Measurements from ENCODE around the gene PRKG1.
"Not testable (repeated sequence)": the region's sequence is repeated elsewhere in the genome, so short reads cannot be mapped to it uniquely, and the experiment has no call there.

Gene PRKG1

DNA sequence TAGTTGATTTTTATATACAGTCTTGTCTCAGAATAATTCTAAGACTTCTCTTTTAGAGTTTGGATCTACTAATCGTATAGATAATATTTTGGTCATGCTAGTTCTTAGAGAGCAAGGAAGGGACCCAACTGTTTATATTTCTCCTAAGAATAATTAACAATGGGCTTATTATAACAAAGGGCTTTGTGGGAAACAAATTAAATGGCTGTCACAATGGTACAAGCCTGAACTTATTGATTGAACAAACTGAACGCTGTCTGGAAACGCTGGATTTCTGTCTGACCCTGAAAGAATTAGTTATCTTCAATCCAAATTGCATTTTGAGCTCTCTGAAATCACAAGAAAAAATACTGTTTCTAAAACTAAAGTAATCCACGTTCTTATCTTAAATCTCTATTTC lies 568.3 kb downstream of the PRKG1 start:
- no peak for DNase-seq (ENCODE audit: low read depth, low spot score)

DNA sequence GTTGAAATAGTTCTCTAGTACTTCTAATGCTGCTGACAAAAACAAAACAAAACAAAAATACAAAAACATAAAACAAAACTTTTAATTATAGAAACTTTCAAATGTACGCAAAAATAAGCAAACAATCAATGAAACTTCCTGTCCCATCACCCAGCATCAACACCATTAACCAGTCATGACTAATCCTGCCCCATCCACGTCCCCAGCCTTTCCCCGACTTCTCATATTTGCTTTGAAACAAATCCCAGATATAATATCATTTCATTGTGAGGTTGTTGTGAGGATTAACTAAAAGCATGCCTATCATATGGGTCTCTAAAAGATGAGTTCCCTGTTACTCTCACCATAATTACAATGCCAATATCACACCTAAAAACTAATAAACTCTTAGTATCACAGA lies 569.4 kb downstream of the PRKG1 start:
- no peak for DNase-seq (ENCODE audit: low read depth, low spot score)

DNA sequence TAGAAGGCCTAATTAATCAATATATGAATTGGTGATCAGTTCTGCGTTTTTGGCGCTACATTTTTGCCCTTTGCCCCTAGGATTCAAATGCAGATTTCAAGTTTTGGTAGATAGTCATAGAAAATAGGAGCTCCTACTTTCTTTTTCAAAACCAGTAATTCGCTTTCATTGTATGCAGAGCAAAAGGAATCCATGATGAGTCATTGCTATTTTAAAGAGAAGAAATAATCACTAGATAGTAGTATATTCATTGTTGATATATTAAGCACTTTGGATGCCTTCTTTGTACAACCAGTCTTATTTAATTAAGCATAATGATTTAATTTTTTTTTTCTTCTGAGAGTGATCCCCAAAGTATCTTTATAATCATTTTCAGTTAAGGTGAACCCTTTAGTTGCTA lies 574.8 kb downstream of the PRKG1 start:
- DNase-seq (ENCODE audit: low read depth, low spot score): no peak

DNA sequence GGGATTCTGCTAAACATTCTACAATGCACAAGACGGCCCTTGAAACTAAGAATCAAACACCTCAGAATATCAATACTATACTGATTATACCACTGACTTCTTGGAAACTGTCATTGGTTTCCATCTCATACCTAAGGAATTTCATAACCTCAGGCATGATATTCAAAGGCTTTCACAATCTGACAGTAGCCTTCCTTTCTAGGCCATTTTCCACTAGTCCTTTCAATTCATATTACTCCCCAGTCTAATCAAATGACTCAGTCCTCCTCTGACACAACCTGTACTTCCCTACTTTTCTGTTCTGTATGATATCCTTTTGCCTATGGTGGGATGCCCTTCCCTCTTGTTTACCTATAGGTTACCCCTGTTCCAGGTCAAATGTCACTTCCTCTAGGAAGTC lies 576.8 kb downstream of the PRKG1 start:
- no peak for DNase-seq (ENCODE audit: low read depth, low spot score)

DNA sequence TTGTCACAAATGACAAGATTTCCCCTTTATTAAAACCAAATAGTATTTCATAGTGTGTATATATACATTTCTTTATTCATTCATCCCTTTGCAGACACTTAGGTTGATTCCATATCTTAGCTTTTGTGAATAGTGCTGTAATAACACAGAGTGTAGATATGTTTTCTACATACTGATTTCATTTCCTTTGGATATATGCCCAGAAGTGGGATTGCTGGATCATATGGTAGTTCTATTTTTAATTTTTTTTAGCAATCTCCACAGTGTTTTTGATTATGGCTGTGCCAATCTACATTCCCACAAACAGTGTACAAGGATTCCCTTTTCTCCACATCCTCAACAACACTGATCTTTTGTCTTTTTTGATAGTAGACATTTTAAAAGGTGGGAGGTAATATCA lies 578.7 kb downstream of the PRKG1 start:
- DNase-seq (ENCODE audit: low read depth, low spot score): no peak

DNA sequence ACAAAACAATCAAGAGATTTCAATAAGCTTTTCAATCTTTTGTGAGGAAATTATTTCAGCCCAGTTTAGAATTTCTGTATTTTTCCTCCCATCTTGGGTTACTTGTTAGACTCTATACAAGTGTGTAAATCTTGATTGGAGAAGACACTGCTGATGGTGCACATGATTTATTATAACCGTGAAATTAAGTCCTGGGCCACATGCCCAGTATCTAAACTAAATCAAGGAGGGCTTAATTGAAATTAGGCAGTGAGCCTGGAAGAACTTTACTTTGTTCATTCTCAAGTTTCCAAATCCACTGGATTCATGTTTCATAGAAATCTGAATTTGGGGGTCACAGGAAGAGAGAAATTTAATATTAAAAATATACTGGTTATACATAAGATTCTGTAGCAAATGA lies 580.6 kb downstream of the PRKG1 start:
- no peak for DNase-seq (ENCODE audit: low read depth, low spot score)

DNA sequence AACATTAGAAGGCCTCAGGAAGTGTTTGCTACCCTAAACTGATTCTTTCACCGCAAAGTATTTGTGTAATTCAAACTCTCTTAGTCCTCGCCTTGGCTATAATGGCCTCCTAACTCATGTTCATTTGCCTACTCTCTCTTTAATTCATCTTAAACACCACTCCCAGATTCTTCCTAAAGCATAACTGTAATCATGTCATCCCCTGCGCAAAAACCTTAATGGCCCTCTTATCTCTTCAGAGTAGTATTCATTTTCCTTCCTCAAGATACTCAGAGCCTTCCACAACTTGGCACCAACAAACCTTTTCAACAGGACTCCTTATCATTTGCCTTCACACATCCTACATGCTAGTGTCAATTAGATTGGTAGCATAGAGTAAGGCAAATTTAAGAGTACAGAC lies 582.2 kb downstream of the PRKG1 start:
- DNase-seq (ENCODE audit: low read depth, low spot score): no peak

DNA sequence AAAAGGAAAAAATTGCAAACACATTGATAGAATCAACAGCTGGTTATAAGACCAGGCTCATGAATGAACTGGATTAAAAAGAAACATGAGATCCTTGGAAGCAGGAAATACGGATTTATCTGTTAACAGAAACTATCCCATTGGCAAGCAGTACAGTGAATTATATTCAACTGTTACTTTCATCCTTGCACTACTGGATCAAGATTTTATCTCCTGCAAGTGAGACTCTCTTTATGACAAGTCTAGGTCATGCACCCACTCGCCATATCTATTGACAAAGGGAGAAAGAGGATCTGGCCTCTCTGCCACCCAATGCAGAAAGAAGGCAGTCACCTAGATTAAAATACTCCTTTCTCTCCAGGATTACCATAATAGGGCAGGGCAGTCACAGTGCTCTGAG lies 583.7 kb downstream of the PRKG1 start:
- no peak for DNase-seq (ENCODE audit: low read depth, low spot score)

DNA sequence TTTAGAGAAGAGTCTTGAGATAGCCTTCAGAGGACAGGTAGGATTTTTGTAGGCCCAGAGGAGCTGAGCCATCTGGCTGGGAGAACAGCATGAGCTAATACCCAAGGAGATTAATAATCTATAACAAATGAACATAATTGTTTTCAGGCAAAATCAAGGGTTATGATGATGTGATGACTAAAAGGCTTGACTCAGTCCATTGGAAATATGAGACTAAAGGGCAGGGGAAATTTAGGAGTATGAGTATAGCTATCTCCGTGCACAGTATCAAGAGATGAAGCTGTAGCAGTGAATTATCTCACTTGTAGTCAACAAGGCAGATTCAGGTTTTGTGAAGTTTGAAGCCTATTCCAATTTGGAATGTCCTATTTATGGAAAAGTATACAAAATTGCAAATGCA lies 585.1 kb downstream of the PRKG1 start:
- DNase-seq (ENCODE audit: low read depth, low spot score): no peak

DNA sequence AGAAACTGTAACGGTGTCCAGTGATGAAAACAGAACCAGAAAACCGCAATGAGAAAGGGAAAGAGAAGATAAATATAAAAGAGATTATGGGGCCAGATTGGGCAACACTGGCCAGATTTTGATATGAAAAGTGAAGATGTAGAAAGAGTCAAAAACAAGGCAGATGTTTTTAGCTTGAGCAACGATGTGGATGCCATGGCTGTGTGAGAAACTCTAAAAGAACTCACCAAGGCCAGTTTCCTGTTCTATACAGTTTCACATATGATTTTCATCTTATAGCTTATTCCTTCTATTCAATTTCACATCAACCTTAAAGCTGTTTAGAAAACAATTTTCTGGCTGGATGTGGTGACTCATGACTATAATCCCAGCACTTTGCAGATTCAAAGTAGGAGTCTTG lies 588.8 kb downstream of the PRKG1 start:
- no peak for DNase-seq (ENCODE audit: low read depth, low spot score)

DNA sequence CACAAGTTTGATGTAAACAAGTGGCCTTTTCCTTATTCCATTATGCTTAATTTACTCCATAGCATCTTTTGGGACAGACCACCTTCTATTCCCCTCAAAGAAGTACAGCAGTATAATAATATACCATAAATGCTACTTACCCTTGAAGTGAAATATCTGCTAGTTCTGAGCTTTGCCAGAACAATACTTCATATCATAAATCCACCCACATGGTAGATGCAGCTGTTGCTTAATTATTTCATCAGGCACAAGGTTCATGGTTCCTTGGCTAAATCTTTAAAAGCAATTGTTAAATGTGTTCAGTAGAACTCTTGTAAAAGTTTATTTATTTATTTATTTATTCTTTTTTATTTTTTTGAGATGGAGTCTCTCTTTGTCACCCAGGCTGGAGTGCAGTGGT lies 592.2 kb downstream of the PRKG1 start:
- no peak for DNase-seq (ENCODE audit: low read depth, low spot score)

DNA sequence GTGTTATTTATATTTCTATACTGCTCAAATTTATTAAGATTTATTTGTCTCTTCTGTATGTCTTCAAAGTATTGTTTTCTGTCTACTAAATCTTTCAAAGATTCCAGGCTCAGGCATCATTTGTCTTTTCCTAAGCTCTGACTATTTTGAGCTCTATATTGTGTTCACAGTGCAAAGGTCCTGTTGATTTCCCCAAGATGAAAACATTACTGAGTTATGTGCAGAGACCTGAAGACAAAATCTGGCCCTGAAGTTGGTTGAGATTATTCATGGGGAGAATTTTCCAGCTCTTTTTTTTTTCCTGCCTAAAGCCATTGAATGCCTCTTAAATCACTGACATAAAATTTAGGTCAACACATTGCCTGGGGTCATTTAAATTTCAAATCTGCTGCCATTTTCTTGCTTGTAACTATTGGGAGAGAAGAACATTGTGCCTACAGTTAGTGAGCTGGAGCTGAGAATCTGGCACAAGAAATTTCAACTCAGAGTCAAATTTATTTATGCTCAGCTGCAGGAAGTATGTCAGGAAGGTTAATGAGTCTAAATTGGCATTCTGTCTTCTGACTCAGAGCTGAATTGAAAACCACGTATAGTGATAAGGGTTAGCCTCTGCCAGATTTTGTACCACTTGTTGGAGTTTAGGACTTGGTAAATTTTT lies 593.5 kb downstream of the PRKG1 start:
- no peak for DNase-seq (ENCODE audit: low read depth, low spot score)

DNA sequence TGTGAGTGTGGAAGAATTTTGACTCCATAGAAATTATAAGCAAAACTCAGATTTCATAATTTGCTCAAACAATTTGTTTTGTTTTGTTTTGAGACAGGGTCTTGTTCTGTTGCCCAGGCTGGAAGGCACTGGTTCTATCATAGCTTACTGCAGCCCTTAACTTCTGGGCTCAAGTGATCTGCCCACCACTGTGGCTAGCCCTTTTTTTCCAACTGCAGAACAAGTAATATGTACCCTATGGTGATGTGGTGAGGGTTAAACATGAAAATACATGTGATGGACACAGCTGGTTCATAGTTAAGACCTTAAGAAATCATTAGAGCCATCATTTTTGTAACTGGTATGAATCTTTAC lies 594.0 kb downstream of the PRKG1 start:
- no peak for DNase-seq (ENCODE audit: low read depth, low spot score)

DNA sequence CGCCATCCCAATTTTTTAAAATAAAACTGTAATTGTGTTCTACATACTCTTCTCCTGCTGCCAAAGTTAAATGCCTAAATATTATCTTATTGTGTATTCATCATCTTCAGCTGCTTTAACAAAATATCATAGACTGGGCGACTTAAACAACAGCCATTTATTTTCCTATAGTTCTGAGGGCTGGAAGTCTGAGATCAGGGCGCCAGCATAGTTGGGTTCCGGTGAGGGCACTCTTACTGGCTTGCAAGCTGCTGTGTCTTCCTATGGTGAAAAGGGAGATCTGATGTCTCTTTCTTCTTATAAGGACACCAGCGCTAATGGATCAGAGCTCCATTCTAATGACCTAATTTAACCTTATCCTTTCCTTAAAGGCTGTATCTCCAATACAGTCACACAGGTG lies 594.8 kb downstream of the PRKG1 start:
- no peak for DNase-seq (ENCODE audit: low read depth, low spot score)

DNA sequence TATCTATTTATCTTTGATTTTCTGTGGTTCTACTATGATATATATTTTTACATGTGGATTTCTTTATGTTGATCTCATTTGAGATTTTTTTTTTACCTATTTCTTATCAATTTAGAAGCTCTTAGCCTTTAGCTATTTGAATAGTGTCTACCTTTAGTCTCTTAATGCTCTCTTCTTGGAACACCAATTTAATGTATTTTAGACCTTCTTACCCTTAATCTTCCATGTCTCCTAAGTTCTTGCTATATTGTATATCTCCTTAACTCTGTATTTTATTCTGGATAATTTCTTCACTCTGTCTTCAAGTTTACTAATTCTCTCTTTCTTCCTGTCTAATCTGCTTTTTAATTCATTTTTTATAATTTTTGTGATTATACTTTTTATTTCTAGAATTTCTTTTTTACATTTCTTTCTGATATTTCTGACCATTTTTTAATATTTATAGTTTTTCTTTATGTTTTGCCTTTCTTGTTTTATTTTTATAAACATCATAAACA lies 597.8 kb downstream of the PRKG1 start:
- DNase-seq (ENCODE audit: low read depth, low spot score): no peak

DNA sequence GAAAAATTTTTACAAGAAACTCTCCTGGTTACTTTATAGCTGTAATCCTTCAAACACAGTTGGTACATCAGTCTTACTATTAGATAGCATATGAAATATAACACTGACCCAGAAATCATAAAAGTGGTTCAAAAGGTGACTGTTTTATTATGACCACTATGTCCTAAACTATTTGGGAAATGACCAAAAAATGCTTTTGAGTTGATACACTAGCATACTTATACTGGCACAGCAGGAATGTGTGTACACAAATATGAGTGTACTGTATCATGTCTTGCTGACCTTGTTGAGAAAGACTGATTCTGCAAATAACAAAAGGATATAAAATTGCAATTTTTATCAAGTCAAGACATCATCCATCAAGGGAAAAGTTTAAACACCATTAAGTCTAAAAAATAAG lies 600.8 kb downstream of the PRKG1 start:
- DNase-seq (ENCODE audit: low read depth, low spot score): no peak

DNA sequence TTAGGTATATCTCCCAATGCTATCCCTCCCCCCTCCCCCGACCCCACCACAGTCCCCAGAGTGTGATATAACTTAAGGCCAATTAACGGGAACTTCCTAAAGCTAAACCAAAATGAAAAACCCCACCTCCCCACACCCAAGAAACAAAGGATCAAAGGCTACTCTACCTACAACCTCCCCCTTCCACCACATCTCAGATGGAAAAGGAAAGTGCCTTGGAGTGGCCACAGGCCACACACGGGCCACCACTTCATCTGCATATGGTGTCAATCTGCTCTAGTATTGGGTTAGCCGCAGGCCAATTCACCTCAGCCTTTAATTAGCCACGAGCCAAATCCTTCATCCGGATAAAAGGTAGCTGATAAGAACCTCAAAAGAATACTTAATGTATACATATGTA lies 605.6 kb downstream of the PRKG1 start:
- DNase-seq (ENCODE audit: low read depth, low spot score): no peak

DNA sequence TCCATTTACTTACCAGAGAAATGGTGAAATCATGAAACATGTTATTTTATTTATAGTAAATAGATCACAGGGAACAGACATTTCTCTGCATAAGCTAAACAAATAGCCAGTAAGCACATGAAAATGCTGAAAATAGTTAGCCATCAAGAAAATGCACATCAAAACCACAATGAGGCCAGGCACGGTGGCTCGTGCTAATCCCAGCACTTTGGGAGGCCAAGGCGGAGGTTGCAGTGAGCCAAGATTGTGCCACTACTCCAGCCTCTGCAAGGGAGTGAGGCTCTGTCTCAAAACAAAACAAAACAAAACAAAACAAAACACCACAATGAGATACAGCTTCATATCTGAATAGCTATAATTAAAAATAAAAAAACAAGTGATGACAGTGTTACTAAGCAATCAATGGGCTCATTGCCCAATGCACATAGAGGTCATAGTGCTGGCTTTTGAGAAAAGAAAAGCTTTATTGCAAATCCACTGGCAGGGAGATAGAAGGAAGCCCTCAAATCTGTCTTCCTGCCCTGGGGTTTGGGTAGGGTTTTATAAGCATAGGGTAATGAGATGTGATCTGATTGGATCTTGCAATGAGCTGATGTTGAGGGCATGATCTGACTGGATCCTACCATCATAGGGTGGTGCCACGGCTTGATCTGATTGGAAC lies 608.9 kb downstream of the PRKG1 start:
- DNase-seq (ENCODE audit: low read depth, low spot score): no peak

DNA sequence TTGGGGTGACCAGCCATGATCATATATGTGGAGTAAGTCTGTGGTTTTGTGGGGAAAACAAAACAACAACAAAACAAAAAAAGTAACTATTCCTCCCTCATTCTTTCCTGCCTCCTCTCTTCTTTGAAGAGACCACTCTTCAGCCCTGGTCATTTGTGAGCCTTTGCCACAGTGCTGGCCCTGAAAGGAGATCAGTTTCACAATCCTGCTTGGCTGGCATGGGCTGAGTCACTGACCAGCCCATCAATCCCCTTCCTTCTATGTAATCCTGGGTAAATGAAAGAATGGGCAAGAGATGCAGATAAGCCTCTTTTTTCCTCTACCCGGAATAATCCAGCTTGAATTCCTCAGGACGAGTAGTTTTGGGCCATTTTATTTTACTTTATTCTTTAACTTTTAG lies 611.5 kb downstream of the PRKG1 start:
- DNase-seq (ENCODE audit: low read depth, low spot score): no peak

DNA sequence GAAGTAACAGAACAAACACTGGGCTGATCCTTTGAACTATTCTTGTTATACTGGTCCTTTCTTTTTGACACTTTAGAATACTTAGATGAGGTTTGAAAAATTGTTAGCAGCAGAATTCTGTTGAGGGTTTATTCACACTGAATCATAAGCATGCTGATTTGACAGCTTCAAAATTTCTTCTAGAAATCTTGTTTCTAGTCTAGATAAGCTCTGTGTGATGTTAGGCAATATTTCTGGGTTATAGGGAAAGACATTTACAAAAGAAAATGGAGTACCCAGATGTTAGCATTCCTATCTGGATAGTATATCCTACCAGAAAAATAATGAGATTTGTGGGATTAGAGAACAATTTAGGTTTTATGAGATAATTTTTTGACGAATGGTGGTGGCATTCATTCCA lies 613.0 kb downstream of the PRKG1 start:
- DNase-seq (ENCODE audit: low read depth, low spot score): no peak

DNA sequence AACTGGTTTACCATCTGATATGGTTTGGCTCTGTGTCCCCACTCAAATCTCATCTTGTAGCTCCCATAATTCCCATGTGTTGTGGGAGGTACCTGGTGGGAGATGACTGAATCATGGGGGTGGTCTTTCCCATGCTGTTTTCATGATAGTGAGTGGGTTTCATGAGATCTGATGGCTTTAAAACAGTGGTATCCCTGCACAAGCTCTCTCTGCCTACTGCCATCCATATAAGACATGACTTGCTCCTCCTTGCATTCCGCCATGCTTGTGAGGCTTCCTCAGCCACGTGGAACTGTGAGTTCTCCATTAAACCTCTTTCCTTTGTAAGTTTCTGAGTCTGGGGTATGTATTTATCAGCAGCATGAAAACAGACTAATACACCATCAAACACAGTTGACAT lies 614.5 kb downstream of the PRKG1 start:
- DNase-seq (ENCODE audit: low read depth, low spot score): not testable (repeated sequence)

DNA sequence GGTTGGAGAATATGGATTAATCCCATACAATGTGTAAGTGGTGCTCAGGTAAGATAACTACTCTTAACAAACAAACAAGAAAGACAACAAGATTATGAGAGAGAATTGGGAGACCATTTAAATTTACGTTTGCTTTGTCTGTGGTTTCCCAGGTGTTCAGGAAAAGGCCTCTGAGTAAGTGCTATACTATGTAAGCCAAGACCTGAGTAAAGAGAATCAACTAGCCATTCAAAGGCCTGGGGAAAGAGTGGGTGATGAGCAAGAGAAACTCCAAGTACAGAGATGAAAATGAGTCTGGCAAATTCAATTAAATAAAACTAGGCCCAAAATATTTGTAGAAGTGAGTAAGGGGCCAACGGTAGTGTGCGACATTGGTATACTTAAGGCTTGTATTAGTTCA lies 615.2 kb downstream of the PRKG1 start:
- no peak for DNase-seq (ENCODE audit: low read depth, low spot score)

DNA sequence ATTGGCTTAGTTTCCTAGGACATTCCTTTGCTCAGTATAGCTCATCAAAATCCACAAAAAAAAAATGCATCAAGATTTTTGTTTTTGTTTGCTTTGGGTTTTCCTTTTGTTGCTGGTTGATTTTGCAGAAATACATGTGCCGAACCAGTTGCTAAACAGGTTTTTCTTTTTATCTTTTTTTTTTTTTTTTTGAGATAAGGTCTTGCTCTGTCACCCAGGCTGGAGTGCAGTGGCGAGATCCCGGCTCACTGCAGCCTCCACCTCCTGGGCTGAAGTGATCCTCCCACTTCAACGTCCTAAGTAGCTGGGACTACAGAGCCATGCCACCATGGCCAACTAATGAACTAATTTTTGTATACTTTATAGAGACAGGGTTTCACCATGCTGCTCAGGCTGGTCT lies 616.8 kb downstream of the PRKG1 start:
- DNase-seq (ENCODE audit: low read depth, low spot score): no peak
